ENCODE results near the gene CLTRN. TPM values are rescaled to one million over a fixed set of nuclear protein-coding genes. Genes with fewer than 3 reads are reported as not detected.

Gene CLTRN
- total RNA-seq, 1 experiment from 2014 or later, result 1.8 TPM

- Mint-ChIP-seq H3K36me3 (ENCODE audit: insufficient read depth in 1 of 3, low read depth in 3 of 3) (peaks cover 18 to 21% (median 21%) of the 10 kb centered on the region in 3 experiments; a peak in 5 of 7 replicates), H3K9me3 (no peaks in the 10 kb centered on the region), H3K4me1 (peaks cover 4 to 5% of the 10 kb centered on the region in 2 experiments), H3K27ac (peak overlapping the region in 1 of 3 experiments; percentile 16; a peak in 2 of 7 replicates), H3K4me3 (no peak overlapping the region), H3K27me3 (ENCODE audit: low read depth) (no peaks in the 10 kb centered on the region)
- Histone ChIP-seq H3K23ac (ENCODE audit: insufficient read length, low read depth, low read length) (no peak overlapping the region), H2BK12ac (ENCODE audit: insufficient read length, low read depth, low read length) (no peak overlapping the region), H3K18ac (ENCODE audit: insufficient read length, low read depth, low read length) (no peak overlapping the region), H3K56ac (ENCODE audit: insufficient read length, low read depth, low read length) (no peak overlapping the region), H3K27me3 (ENCODE audit: insufficient read depth, low read length) (no peaks in the 10 kb centered on the region), H4K5ac (ENCODE audit: insufficient read length, low read depth, low read length) (no peak overlapping the region), H2BK15ac (ENCODE audit: low read depth, low read length) (no peak overlapping the region), H4K20me1 (ENCODE audit: control insufficient read depth, insufficient read depth, insufficient read length) (no peaks in the 10 kb centered on the region), H3K79me1 (ENCODE audit: insufficient read depth, low read depth, low read length, poor library complexity, severe bottlenecking) (peaks cover 4% of the 10 kb centered on the region), H2BK20ac (ENCODE audit: low read depth, low read length, poor library complexity, severe bottlenecking) (no peak overlapping the region), H3T11ph (ENCODE audit: low read length) (no peak overlapping the region), H2BK120ac (ENCODE audit: low read depth, low read length, poor library complexity, severe bottlenecking) (no peak overlapping the region), H3K9ac (ENCODE audit: extremely low read depth, insufficient read length, low read length) (no peak overlapping the region), H2AK5ac (ENCODE audit: insufficient read length, low read length) (no peak overlapping the region), H4K8ac (replicated peaks; ENCODE audit: insufficient read length, low read depth, low read length) (no peak overlapping the region), H3K9me3 (ENCODE audit: control insufficient read depth, low read depth, low read length) (no peaks in the 10 kb centered on the region), H3K23me2 (ENCODE audit: insufficient read length, low read depth, low read length, poor library complexity, severe bottlenecking) (no peaks in the 10 kb centered on the region), H4K91ac (ENCODE audit: insufficient read length, low read depth, low read length) (no peak overlapping the region), H3K27ac (ENCODE audit: insufficient read length, low read depth, low read length) (no peak overlapping the region), H3K79me2 (ENCODE audit: insufficient read depth, low read length) (peaks cover 4% of the 10 kb centered on the region; the same call in 1 of the 2 replicates), H3K14ac (ENCODE audit: insufficient read depth, low read length) (no peak overlapping the region), H3K4me2 (ENCODE audit: insufficient read depth, insufficient read length, low read length) (no peak overlapping the region), H3K4ac (ENCODE audit: low read depth, low read length) (no peak overlapping the region), H2BK5ac (ENCODE audit: insufficient read length, low read length) (no peak overlapping the region), H2AFZ (ENCODE audit: low read length) (no peak overlapping the region), H3K4me1 (ENCODE audit: insufficient read depth, low read length) (no peaks in the 10 kb centered on the region; the same call in 1 of the 2 replicates)
- TF ChIP-seq CTCF (conservative IDR thresholded peaks at IDR 0.05), result peak; percentile 92
- no CpG with 5 or more reads among the region's 6 CpGs for WGBS (ENCODE audit: extremely low coverage, insufficient read length, low lambda C conversion rate)
- DNase-seq, result peak; percentile 59
Measured at GRCh38 chrX:15686818-15687685, 22.4 kb upstream of the CLTRN start.

All from H9 (cell line).